Measurements from ENCODE around the gene CCDC148.
"Not testable (repeated sequence)": the region's sequence is repeated elsewhere in the genome, so short reads cannot be mapped to it uniquely, and the experiment has no call there.

Gene CCDC148

GRCh38 chr2:158391876-158392275 lies 64.7 kb downstream of the CCDC148 start:
- peaks cover 3% of the 10 kb centered on the region; the same call in 1 of the 2 replicates for H3K27me3 ChIP-seq (ENCODE audit: low read depth)
- no peak overlapping the region for H3K4me3 ChIP-seq
- no peaks in the 10 kb centered on the region for H3K4me1 ChIP-seq
- no peaks in the 10 kb centered on the region for H3K36me3 ChIP-seq (replicated peaks)
- in situ Hi-C loops (cut with MboI; ENCODE audit: low sequenced_read_pairs), result no loop called here
- no peak for DNase-seq (ENCODE audit: low spot score in 2 of 2)
- no peaks in the 10 kb centered on the region for H3K9me3 ChIP-seq

DNA sequence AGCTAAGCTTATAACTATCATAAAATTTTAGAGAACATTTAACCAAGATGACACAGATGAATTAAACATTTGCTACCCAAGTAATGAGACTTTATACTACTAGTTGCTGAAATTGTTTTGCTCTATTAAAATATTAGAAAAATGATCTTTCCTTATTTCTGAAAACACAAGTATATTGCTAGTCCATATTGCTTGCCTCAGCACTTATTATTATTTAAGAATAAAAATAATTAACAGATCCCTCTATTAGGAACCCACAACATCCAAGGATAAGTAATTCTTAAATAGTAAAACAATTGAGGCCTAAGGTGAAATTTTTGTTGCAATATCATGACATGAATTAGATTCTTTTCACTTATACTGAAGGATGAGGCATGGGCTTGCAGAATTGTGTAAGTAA lies 65.2 kb downstream of the CCDC148 start:
- Histone ChIP-seq H3K36me3 (replicated peaks) (no peaks in the 10 kb centered on the region), H3K27me3 (ENCODE audit: low read depth) (peaks cover 3% of the 10 kb centered on the region; the same call in 1 of the 2 replicates), H3K4me3 (no peak overlapping the region), H3K9me3 (no peaks in the 10 kb centered on the region), H3K4me1 (no peaks in the 10 kb centered on the region)
- in situ Hi-C loops (cut with MboI; ENCODE audit: low sequenced_read_pairs), result no loop called here
- no peak for DNase-seq (ENCODE audit: low spot score in 2 of 2)

- no peak overlapping the region for H3K4me3 ChIP-seq
Observed at GRCh38 chr2:158388159-158388558, 68.4 kb downstream of the CCDC148 start.

GRCh38 chr2:158385646-158386045 lies 70.9 kb downstream of the CCDC148 start:
- no peaks in the 10 kb centered on the region for H3K4me1 ChIP-seq
- no peaks in the 10 kb centered on the region for H3K9me3 ChIP-seq
- peaks cover 3% of the 10 kb centered on the region; the same call in 1 of the 2 replicates for H3K27me3 ChIP-seq (ENCODE audit: low read depth)
- in situ Hi-C loops (cut with MboI; ENCODE audit: low sequenced_read_pairs), result no loop called here
- no peaks in the 10 kb centered on the region for H3K36me3 ChIP-seq (replicated peaks)
- no peak overlapping the region for H3K4me3 ChIP-seq
- no peak for DNase-seq (ENCODE audit: low spot score in 2 of 2)

More at GRCh38 chr2:158388159-158388558, 68.4 kb downstream of the CCDC148 start:
- Histone ChIP-seq H3K36me3 (replicated peaks) (no peaks in the 10 kb centered on the region), H3K27me3 (ENCODE audit: low read depth) (peaks cover 3% of the 10 kb centered on the region; the same call in 1 of the 2 replicates), H3K9me3 (no peaks in the 10 kb centered on the region), H3K4me1 (no peaks in the 10 kb centered on the region)
- no peak for DNase-seq (ENCODE audit: low spot score in 2 of 2)
- in situ Hi-C loops (cut with MboI; ENCODE audit: low sequenced_read_pairs), result no loop called here

DNA sequence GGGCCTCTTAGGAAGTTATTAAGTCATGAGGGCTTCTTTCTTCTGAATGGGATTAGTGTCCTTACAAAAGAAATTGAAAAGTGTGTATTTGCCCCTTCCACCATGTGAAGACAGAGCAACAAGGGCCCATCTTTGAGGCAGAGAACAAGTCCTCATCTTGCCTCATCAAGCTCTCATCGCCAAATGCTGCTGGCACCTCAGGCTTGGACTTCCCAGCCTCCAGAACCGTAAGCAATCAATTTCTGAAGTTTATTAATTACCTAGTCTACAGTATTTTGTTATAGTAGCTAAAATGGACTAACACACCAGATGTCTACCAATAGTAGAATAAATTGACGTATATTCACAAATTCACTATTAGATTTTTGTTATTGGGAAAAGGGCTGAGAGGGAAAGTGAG lies 74.6 kb downstream of the CCDC148 start:
- Histone ChIP-seq H3K4me3 (no peak overlapping the region), H3K9me3 (no peaks in the 10 kb centered on the region), H3K27me3 (ENCODE audit: low read depth) (no peaks in the 10 kb centered on the region), H3K36me3 (replicated peaks) (no peaks in the 10 kb centered on the region), H3K4me1 (no peaks in the 10 kb centered on the region)
- no peak for DNase-seq (ENCODE audit: low spot score in 2 of 2)
- in situ Hi-C loops (cut with MboI; ENCODE audit: low sequenced_read_pairs), result no loop called here

DNA sequence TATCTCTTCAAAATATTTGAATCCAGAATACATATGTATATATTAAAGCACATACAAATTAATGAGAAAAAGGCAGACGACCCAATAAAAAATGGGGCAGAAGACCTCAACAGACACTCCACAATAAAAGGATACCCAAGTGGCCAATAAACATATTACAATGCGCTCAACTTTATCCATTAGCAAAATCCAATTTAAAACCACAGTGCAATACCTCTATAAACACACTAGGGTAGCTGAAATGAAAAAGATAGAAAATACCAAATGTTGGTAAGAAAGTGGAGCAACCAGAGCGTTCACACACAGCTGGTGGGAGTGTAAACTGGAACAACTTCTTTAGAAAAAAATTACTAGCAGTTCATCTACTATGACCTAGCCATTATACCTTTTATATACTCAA lies 75.3 kb downstream of the CCDC148 start:
- H3K36me3 ChIP-seq (replicated peaks), result no peaks in the 10 kb centered on the region
- H3K4me1 ChIP-seq, result no peaks in the 10 kb centered on the region
- H3K9me3 ChIP-seq, result no peaks in the 10 kb centered on the region
- no peak overlapping the region for H3K4me3 ChIP-seq
- H3K27me3 ChIP-seq (ENCODE audit: low read depth), result no peaks in the 10 kb centered on the region
- in situ Hi-C loops (cut with MboI; ENCODE audit: low sequenced_read_pairs), result no loop called here
- DNase-seq (ENCODE audit: low spot score in 2 of 2), result no peak

- H3K9me3 ChIP-seq, result no peaks in the 10 kb centered on the region
- DNase-seq (ENCODE audit: low spot score in 2 of 2), result no peak
- in situ Hi-C loops (cut with MboI; ENCODE audit: low sequenced_read_pairs), result no loop called here
Observed at GRCh38 chr2:158380746-158381145, 75.8 kb downstream of the CCDC148 start.

DNA sequence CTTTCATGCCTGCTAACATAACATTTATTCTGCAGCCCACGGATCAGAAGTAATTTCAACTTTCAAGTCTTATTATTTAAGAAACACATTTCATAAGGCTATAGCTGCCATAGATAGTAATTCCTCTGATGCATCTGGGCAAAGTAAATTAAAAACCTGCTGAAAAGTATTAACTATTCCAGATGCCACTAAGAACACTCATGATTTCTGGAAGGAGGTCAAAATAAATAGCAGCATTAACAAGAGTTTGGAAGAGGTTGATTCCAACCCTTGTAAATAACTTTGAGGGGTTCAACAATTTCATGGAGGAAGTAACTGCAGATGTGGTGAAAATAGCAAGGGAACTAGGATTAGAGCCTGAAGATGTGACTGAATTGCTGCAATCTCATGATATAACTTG lies 77.6 kb downstream of the CCDC148 start:
- no peak for DNase-seq (ENCODE audit: low spot score in 2 of 2)
- H3K36me3 ChIP-seq (replicated peaks), result no peaks in the 10 kb centered on the region
- in situ Hi-C loops (cut with MboI; ENCODE audit: low sequenced_read_pairs), result no loop called here

More at GRCh38 chr2:158380746-158381145, 75.8 kb downstream of the CCDC148 start:
- Histone ChIP-seq H3K36me3 (replicated peaks) (no peaks in the 10 kb centered on the region), H3K4me3 (no peak overlapping the region), H3K4me1 (no peaks in the 10 kb centered on the region), H3K27me3 (ENCODE audit: low read depth) (no peaks in the 10 kb centered on the region)

DNA sequence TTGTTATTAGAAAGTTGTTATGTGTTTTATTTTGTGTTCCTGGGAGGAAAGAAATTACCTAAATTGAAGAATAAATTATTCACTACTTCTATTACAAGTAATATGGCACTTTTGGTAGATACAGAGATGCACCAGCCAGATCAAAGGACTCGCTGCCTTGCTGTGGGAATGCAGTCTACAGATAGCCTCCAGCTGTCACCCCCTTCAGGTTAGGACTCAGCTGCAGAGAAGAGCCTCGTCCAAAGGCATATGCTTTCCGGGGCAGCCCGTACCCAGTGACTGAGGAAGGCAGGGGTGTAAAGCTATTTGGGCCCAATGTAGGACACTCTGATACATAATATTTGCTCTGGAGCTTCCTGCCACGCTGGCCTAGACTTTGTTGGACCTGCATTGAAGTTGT lies 90.2 kb downstream of the CCDC148 start:
- no peak for DNase-seq (ENCODE audit: low spot score in 2 of 2)
- H3K36me3 ChIP-seq (replicated peaks), result no peaks in the 10 kb centered on the region
- H3K27me3 ChIP-seq (ENCODE audit: low read depth), result no peaks in the 10 kb centered on the region
- no peaks in the 10 kb centered on the region for H3K4me1 ChIP-seq
- H3K4me3 ChIP-seq, result no peak overlapping the region
- in situ Hi-C loops (cut with MboI; ENCODE audit: low sequenced_read_pairs), result no loop called here
- no peaks in the 10 kb centered on the region for H3K9me3 ChIP-seq

More for the DNA sequence above, 77.6 kb downstream of the CCDC148 start:
- H3K9me3 ChIP-seq, result no peaks in the 10 kb centered on the region
- no peak overlapping the region for H3K4me3 ChIP-seq
- no peaks in the 10 kb centered on the region for H3K4me1 ChIP-seq
- no peaks in the 10 kb centered on the region for H3K27me3 ChIP-seq (ENCODE audit: low read depth)

DNA sequence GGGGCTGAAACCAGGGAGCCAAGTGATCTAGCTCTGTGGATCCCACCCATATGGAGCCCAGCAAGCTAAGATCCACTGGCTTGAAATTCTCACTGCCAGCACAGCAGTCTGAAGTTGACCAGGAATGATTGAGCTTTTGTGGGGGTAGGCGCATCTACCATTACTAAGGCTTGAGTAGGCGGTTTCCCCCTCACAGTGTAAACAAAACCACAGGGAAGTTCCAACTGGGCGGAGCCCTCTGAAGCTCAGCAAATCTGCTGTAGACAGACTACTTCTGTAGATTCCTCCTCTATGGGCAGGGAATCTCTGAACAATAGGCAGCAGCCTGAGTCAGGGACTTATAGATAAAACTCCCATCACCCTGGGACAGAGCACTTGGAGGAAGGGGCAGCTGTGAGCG lies 96.7 kb downstream of the CCDC148 start:
- Histone ChIP-seq H3K27me3 (ENCODE audit: low read depth) (no peaks in the 10 kb centered on the region), H3K9me3 (no peaks in the 10 kb centered on the region), H3K36me3 (replicated peaks) (no peaks in the 10 kb centered on the region), H3K4me3 (no peak overlapping the region), H3K4me1 (no peaks in the 10 kb centered on the region)
- DNase-seq (ENCODE audit: low spot score in 2 of 2), result no peak
- in situ Hi-C loops (cut with MboI; ENCODE audit: low sequenced_read_pairs), result no loop called here

- Histone ChIP-seq H3K4me1 (no peaks in the 10 kb centered on the region), H3K9me3 (no peaks in the 10 kb centered on the region), H3K27me3 (ENCODE audit: low read depth) (no peaks in the 10 kb centered on the region), H3K36me3 (replicated peaks) (no peaks in the 10 kb centered on the region), H3K4me3 (no peak overlapping the region)
- no peak for DNase-seq (ENCODE audit: low spot score in 2 of 2)
- in situ Hi-C loops (cut with MboI; ENCODE audit: low sequenced_read_pairs), result no loop called here
Observed at GRCh38 chr2:158357699-158358098, 98.9 kb downstream of the CCDC148 start.

DNA sequence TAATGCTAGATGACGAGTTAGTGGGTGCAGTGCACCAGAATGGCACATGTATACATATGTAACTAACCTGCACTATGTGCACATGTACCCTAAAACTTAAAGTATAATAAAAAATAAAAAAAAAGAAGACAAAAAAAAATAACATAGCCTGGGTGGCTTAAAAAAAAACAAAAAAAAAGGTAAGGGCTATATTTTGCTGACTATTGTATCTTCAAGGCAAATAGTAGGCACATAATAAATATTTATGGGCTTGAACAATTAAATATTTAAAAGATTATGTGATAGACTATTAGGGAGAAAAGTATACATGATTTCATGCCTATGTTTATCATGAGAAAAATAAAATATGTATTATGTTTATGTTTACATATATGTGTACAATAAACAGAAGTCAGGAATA lies 99.4 kb downstream of the CCDC148 start:
- H3K4me1 ChIP-seq, result no peaks in the 10 kb centered on the region
- DNase-seq (ENCODE audit: low spot score in 2 of 2), result no peak
- H3K9me3 ChIP-seq, result no peaks in the 10 kb centered on the region
- in situ Hi-C loops (cut with MboI; ENCODE audit: low sequenced_read_pairs), result no loop called here
- no peaks in the 10 kb centered on the region for H3K36me3 ChIP-seq (replicated peaks)
- H3K27me3 ChIP-seq (ENCODE audit: low read depth), result no peaks in the 10 kb centered on the region
- no peak overlapping the region for H3K4me3 ChIP-seq

GRCh38 chr2:158351466-158351816 lies 105.1 kb downstream of the CCDC148 start:
- H3K9me3 ChIP-seq; H3K36me3 ChIP-seq (replicated peaks); in situ Hi-C loops (cut with MboI; ENCODE audit: low sequenced_read_pairs); H3K4me1 ChIP-seq; H3K4me3 ChIP-seq; H3K27me3 ChIP-seq (ENCODE audit: low read depth); DNase-seq (ENCODE audit: low spot score in 2 of 2): not testable (repeated sequence)

DNA sequence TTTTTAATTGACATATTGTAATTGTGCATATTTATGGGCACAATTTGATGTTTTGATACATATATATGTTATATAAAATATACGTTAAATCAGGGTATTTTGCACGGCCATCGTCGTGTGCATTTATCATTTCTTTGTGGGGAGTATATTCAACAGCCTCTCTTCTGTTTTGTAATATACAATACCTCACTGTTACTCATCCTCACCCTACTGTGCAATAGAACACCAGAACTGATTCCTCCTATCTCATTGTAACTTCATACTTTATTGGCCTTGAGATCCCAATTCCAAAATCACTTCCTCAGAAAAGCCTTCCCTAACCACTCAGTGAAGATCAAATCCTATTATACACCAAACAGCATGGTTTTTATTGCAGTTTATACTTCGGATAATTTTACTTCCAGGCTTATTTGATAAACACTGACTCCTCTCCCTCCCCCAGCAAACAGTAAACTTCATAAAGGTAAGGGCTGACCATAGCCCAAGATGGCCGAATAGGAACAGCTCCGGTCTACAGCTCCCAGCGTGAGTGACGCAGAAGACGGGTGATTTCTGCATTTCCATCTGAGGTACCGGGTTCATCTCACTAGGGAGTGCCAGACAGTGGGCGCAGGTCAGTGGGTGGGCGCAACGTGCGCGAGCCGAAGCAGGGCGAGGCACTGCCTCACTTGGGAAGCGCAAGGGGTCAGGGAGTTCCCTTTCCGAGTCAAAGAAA lies 105.6 kb downstream of the CCDC148 start:
- H3K4me3 ChIP-seq; in situ Hi-C loops (cut with MboI; ENCODE audit: low sequenced_read_pairs); H3K9me3 ChIP-seq; H3K27me3 ChIP-seq (ENCODE audit: low read depth); H3K36me3 ChIP-seq (replicated peaks); H3K4me1 ChIP-seq; DNase-seq (ENCODE audit: low spot score in 2 of 2): not testable (repeated sequence)

GRCh38 chr2:158346032-158346431 lies 110.5 kb downstream of the CCDC148 start:
- DNase-seq (ENCODE audit: low spot score in 2 of 2), result no peak
- Histone ChIP-seq H3K4me3 (no peak overlapping the region), H3K36me3 (replicated peaks) (no peaks in the 10 kb centered on the region), H3K9me3 (no peaks in the 10 kb centered on the region), H3K27me3 (ENCODE audit: low read depth) (peaks cover 4% of the 10 kb centered on the region; the same call in 1 of the 2 replicates), H3K4me1 (peaks cover 12% of the 10 kb centered on the region)
- in situ Hi-C loops (cut with MboI; ENCODE audit: low sequenced_read_pairs), result no loop called here
